Measurements from ENCODE around the gene RBM5.

- TF ChIP-seq EZH2 (IDR thresholded peaks at IDR 0.05; ENCODE audit: low read length, unreplicated experiment): no peak
- TF ChIP-seq, protein P1, sequence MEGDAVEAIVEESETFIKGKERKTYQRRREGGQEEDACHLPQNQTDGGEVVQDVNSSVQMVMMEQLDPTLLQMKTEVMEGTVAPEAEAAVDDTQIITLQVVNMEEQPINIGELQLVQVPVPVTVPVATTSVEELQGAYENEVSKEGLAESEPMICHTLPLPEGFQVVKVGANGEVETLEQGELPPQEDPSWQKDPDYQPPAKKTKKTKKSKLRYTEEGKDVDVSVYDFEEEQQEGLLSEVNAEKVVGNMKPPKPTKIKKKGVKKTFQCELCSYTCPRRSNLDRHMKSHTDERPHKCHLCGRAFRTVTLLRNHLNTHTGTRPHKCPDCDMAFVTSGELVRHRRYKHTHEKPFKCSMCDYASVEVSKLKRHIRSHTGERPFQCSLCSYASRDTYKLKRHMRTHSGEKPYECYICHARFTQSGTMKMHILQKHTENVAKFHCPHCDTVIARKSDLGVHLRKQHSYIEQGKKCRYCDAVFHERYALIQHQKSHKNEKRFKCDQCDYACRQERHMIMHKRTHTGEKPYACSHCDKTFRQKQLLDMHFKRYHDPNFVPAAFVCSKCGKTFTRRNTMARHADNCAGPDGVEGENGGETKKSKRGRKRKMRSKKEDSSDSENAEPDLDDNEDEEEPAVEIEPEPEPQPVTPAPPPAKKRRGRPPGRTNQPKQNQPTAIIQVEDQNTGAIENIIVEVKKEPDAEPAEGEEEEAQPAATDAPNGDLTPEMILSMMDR (conservative IDR thresholded peaks at IDR 0.05; ENCODE audit: low read depth, low read length): 0 out of 2 replicates have a peak, but pooled peaks have one; percentile 16
These were observed 69.9 kb downstream of the RBM5 start for GRCh38 chr3:50158530-50159146.

Data from PC-3 (cell line).